Frontal cortex (tissue), 4 donors: ENCODE measurements around the gene CHKA. TPM values are rescaled to one million over a fixed set of nuclear protein-coding genes. Genes with fewer than 3 reads are reported as not detected.

Experiments used
- DNase-seq, 2 donors: peaks; one replicate each; pipeline ENCODE4 v3.0.0; 2012; ENCODE audit warnings: low spot score in 2 of 2
- FAIRE-seq: peaks from 2 replicates; lab custom pipeline; 2012; peaks lifted over from hg19 to GRCh38; lab: Jason Lieb, UNC
- total RNA-seq: library from RNA; depleted of rRNA; stranded (reverse); fragments of >200 nt; gene quantifications from one replicate; pipeline ENCODE4 v1.2.3, GENCODE V29; 2014
- donor health status: control.
- donor health status: control.
- donor health status: control.

CHKA gene
- total RNA-seq, 1 donor from 2014 or later, result 26.1 TPM

- DNase-seq (no peak), FAIRE-seq (no peak)
Observed at GRCh38 chr11:68038226-68038717, 82.9 kb downstream of the CHKA start.

DNA sequence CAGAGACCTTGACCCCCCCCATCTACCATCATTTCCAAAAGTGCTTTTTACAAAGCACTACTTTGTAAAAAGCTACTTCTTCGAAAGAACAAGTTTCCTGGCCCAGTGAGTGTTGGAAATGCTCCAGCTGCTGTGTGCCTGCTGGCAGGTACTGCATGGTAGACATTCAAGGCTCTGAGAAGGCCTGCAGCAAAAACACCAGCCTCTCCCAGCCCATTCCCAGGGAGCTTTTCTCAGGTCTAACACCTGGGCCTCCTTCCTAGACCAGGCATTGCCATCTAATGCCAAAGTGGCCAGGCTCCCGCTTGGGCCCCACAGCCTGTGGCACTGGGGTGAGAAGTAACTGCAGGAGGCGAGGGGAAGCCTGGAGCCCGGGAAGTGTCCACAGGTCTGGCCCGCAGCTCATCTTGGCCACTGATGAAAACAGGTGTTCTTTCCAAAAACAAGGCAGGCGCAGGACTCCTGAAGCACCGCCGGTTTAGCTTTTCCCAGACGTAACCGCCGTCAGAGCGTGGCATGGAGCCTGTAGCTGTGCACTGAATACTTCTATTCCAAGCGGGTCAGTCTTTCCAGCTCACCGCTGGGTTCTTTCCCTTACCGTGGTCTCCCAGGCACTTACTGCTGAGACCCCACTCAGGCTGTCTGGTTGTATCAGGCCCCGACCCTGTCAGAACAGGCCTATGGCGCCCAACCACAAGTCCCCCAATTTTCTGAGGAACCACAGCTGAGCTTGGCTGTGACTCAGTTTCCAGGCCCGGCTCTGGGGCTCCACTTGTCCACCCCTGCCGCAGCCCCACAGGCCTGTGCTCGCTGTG lies 83.6 kb downstream of the CHKA start:
- DNase-seq (peak in 1 of 2 donors; percentile 54), FAIRE-seq (no peak)

DNA sequence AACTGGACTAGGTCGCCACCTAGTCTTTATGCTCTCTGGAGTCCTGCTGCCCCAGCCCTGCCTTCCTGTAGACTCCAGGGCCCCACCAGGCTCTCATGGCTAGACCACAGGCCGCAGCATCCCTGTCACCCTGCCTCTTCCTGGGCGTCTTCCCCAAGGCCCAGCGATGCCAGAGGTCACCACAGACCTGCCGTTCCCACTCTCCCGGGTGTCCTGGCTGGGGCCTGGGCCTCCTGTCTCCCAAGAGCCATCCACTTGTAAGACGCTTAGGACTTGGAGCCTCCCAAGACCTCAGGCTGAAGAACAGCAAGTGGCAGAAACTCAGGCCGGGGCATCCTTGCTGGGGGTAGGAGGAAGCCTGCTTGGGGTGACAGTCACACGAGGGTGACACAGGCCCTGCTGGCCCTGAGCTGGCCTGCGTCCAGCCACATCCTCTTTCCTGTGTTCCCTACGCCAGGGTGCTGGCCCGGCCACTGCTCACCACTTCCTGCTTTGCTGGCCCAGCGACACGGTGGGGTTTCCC lies 84.4 kb downstream of the CHKA start:
- peak; percentile 54 to 69 for DNase-seq
- no peak for FAIRE-seq

DNA sequence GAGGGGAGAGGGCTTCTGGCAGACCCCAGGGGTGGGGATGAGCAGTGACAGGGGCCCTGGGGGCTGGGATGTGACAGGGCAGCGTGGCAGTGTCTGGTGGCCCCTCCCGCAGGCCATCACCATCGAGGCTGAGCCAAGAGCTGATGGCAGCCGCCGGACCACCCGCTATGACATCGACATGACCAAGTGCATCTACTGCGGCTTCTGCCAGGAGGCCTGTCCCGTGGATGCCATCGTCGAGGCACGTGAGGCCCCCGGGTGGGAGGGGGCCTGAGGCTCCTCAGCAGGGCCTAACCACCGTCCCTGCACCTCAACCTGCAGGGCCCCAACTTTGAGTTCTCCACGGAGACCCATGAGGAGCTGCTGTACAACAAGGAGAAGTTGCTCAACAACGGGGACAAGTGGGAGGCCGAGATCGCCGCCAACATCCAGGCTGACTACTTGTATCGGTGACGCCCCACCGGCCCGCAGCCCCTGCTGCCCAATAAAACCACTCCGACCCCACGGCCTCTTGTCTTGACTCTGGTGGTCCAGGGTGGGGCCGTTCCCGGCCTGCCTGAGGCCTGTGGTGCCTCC lies 85.0 kb downstream of the CHKA start:
- DNase-seq, result no peak
- FAIRE-seq, result no peak

GRCh38 chr11:68035266-68035876 lies 85.8 kb downstream of the CHKA start:
- no peak for FAIRE-seq
- DNase-seq, result no peak

DNA sequence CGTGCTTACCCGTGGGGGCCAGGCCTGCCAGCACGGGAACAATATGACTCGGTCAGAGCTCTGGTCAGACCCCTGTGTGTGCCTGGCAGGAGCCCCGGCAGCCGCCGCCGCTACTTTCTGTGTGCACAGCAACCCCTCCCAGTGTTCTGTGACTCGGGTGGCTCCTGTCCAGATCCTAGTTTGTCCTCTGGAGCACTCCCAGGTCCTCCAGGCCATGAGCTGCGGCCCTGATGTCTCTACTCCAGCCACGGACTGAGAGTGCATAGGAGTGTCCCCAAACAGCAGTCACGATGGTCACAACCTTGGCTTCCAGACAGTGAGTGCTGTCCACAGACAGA lies 87.5 kb downstream of the CHKA start:
- DNase-seq (no peak), FAIRE-seq (no peak)

DNA sequence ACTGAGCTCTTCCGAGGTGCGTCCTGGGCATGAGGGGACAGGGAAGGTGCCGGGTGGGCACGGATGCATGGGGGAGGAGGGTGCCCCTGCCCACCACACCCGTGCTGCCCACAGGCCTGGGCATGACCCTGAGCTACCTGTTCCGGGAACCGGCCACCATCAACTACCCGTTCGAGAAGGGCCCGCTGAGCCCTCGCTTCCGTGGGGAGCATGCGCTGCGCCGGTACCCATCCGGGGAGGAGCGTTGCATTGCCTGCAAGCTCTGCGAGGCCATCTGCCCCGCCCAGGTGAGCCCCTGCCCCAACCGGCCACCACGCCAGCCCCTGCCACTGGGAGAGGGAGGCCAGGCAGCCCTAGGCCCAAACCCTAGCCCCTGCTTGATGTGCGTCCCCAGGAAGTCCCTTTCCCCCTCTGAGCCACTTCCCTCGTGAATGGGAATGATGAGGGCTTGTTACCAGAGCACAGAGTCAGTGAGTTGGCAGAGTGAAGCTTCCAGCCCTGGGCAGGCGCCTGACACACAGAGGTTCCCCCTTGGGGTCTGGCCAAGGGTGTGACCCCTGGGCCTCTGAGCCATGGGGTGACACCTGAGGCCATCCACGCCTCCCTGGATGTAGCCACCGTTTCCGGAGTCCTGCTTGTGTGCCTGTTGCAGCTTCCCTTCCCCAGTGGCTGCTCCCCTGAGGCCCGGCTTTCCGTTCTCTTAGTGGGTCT lies 88.0 kb downstream of the CHKA start:
- FAIRE-seq (no peak), DNase-seq (no peak)

GRCh38 chr11:68032003-68032402 lies 89.2 kb downstream of the CHKA start:
- DNase-seq (no peak), FAIRE-seq (no peak)

DNA sequence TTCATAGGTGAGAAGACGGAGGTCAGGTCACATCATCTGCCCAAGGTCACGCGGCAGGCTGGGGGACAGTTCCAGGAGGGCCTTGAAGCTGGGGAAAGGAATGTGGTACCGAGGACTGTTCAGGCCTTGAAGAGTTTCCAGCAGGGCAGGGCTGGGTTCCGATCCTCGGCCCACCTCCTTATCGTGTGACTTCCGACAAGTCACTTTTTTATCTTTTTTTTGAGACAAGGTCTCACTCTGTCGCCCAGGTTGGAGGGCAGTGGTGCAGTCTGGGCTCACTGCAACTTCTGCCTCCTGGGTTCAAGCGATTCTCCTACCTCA lies 90.1 kb downstream of the CHKA start:
- no peak for DNase-seq
- no peak for FAIRE-seq

- peak; percentile 99 for FAIRE-seq
Observed at GRCh38 chr11:68030318-68031143, 90.7 kb downstream of the CHKA start, which contains the start of gene NDUFS8. NDUFS8 (plus strand) TSS chr11:68030681; CDS start chr11:68032152, 1,471 bp downstream.

GRCh38 chr11:68028802-68029545 lies 92.2 kb downstream of the CHKA start:
- no peak for FAIRE-seq
- no peak for DNase-seq

More at GRCh38 chr11:68030318-68031143, 90.7 kb downstream of the CHKA start, which contains the start of gene NDUFS8:
- peak; percentile 98 to 99 for DNase-seq

- no peak for FAIRE-seq
- DNase-seq, result no peak
Observed at GRCh38 chr11:68027667-68028066, 93.5 kb downstream of the CHKA start.

DNA sequence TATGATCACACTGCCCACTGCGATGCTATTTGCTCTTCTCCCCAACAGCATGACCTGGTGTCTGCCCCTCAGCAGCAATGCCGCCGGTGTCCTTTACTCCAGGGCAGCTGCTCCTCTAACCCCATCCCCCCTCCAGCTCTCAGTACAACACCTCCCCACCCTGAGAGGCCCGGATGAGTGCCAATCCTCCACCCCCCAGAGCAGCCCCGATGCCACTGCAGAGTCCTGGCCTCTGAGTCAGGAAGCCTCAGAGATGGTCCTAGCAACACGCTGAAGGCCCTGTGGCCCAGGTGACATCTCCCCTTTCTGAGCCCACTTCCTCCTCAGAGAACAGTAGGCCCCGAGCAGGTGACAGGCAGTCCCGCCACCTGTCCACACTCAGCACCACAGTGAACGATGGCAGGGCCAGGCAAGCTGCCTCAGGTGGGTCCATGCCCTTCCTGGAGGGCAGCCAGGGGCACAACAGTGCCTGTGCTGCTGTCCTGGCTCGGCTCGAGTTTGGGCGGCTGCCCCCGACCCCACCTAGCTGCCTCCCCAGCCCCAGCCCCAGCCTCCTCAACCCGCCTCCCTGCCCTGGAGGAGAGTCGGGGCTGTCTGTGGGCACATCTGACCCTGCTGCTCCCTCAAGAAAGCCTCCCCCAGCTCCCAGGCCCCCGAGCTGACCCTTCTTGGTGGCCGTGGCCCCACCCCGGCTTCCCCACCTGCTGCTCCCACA lies 94.6 kb downstream of the CHKA start:
- FAIRE-seq (no peak), DNase-seq (no peak)

DNA sequence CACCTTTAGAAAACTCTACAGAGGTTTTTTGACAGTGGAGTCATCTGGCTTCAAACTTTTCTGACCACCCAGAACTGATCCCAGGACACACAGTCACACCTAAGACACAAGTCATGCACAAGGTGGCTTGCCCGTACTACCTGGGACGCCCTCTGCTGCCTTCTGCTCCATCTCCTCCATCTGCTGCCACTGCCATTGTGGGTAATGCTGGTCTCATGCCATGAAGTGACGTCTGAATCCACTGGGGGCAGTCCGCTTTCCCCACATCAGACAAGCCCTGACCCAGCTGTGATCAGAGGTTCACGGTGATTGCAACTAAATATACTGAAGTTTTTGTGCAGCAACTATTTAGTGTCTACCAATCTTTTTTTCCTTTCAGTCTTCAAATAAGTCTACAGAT lies 96.1 kb downstream of the CHKA start:
- DNase-seq (no peak), FAIRE-seq (no peak)

DNA sequence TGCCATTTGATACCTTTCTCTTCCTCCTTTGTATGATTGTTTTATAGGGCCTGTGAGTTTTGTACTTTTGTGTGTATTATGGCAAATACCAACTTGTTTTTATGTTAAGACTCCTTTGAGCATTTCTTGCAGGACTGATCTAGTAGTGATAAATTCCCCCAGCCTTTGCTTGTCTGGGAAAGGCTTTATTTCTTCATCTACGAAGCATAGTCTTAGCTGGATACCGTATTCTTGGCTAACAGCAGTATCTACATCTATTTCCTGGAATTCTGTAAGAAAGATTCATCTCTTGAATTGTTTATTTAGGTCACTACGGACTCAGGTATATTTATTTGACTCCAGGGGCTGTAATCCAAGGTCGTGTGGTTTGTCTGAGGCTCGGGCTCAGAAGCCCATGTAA lies 96.7 kb downstream of the CHKA start:
- no peak for FAIRE-seq
- no peak for DNase-seq

- no peak for FAIRE-seq
- no peak for DNase-seq
Observed at GRCh38 chr11:68022531-68022930, 98.7 kb downstream of the CHKA start.

DNA sequence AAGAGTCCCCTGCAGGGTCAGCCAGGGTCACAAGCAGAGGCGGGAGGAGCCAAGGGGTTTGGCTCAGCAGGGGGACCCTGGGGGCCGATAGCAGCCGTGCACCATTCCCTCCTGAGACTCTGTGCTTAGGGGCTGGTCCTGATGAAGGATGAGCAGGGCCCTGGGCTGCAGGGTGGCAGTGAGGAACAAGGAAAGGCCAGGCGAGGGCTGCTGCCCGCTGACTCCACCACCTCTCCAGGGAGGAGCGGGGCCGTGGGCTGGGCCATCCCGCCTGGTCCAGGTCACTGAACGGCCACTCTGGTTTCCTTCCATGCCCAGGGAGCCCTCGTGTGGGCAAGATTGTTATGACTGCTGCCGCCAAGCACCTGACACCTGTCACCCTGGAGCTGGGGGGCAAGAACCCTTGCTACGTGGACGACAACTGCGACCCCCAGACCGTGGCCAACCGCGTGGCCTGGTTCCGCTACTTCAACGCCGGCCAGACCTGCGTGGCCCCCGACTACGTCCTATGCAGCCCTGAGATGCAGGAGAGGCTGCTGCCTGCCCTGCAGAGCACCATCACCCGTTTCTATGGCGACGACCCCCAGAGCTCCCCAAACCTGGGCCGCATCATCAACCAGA lies 99.9 kb downstream of the CHKA start:
- DNase-seq, result no peak

GRCh38 chr11:68020575-68020974 lies 100.6 kb downstream of the CHKA start:
- FAIRE-seq, result no peak

More for the DNA sequence above, 99.9 kb downstream of the CHKA start:
- FAIRE-seq, result no peak

More at GRCh38 chr11:68020575-68020974, 100.6 kb downstream of the CHKA start:
- DNase-seq, result no peak
